ENCODE measurements around the gene CCDC57. TPM values are rescaled to one million over a fixed set of nuclear protein-coding genes. Genes with fewer than 3 reads are reported as not detected.

Gene CCDC57
- total RNA-seq, 4 donors from 2014 or later = 7.9 to 22.1 (median 9.8) TPM

- peaks cover 0 to 7% (median 2%) of the 10 kb centered on the region in 3 donors for H3K4me1 ChIP-seq
- no peak overlapping the region for H3K27ac ChIP-seq
- no peaks in the 10 kb centered on the region for H3K27me3 ChIP-seq
- H3K36me3 ChIP-seq = peaks cover 0 to 20% (median 0%) of the 10 kb centered on the region in 3 donors
- no peak for DNase-seq
- no peak for TF ChIP-seq CTCF (IDR thresholded peaks at IDR 0.05)
- TF ChIP-seq POLR2A (IDR thresholded peaks at IDR 0.05) = no peak
- no peaks in the 10 kb centered on the region for H3K9me3 ChIP-seq
- intact Hi-C loops (cut with DNase I) = no loop called here
- H3K4me3 ChIP-seq = no peak overlapping the region
- 92% methylated on average over 4 of the region's 9 CpGs; no CpG with 5 or more reads in 1 of the 2 donors for WGBS, 2 donors
Measured at GRCh38 chr17:82114872-82115271, 97.8 kb downstream of the CCDC57 start.

- H3K9me3 ChIP-seq = no peaks in the 10 kb centered on the region
- no peak for TF ChIP-seq POLR2A (IDR thresholded peaks at IDR 0.05)
- TF ChIP-seq CTCF (IDR thresholded peaks at IDR 0.05) = no peak
- H3K4me3 ChIP-seq = no peak overlapping the region
- 78 to 88% methylated on average over 6 to 9 of the region's 10 CpGs for WGBS, 2 donors
- H3K27me3 ChIP-seq = no peaks in the 10 kb centered on the region
- no peak for DNase-seq
- peaks cover 0 to 12% (median 2%) of the 10 kb centered on the region in 3 donors for H3K4me1 ChIP-seq
- H3K36me3 ChIP-seq = peaks cover 0 to 20% (median 0%) of the 10 kb centered on the region in 3 donors
- H3K27ac ChIP-seq = no peak overlapping the region
- intact Hi-C loops (cut with DNase I) = no loop called here
Measured at GRCh38 chr17:82114447-82114846, 98.2 kb downstream of the CCDC57 start.

GRCh38 chr17:82113941-82114340 is 98.7 kb downstream of the CCDC57 start:
- WGBS, 2 donors = 87 to 89% methylated on average over 7 to 10 of the region's 13 CpGs
- H3K4me3 ChIP-seq = no peak overlapping the region
- H3K4me1 ChIP-seq = peaks cover 0 to 17% (median 2%) of the 10 kb centered on the region in 3 donors
- TF ChIP-seq CTCF (IDR thresholded peaks at IDR 0.05) (no peak), POLR2A (IDR thresholded peaks at IDR 0.05) (no peak)
- H3K27ac ChIP-seq = no peak overlapping the region
- intact Hi-C loops (cut with DNase I) = no loop called here
- no peaks in the 10 kb centered on the region for H3K9me3 ChIP-seq
- H3K36me3 ChIP-seq = peaks cover 0 to 20% (median 0%) of the 10 kb centered on the region in 3 donors
- no peaks in the 10 kb centered on the region for H3K27me3 ChIP-seq
- DNase-seq = no peak

GRCh38 chr17:82113422-82113821 is 99.2 kb downstream of the CCDC57 start:
- Histone ChIP-seq H3K4me3 (no peak overlapping the region), H3K4me1 (peaks cover 0 to 22% (median 2%) of the 10 kb centered on the region in 3 donors), H3K27ac (no peak overlapping the region), H3K27me3 (no peaks in the 10 kb centered on the region), H3K9me3 (no peaks in the 10 kb centered on the region), H3K36me3 (peaks cover 0 to 20% (median 0%) of the 10 kb centered on the region in 3 donors)
- WGBS, 2 donors = 89% methylated on average over 3 to 9 of the region's 9 CpGs
- no peak for DNase-seq
- intact Hi-C loops (cut with DNase I) = no loop called here
- TF ChIP-seq CTCF (IDR thresholded peaks at IDR 0.05) (no peak), POLR2A (IDR thresholded peaks at IDR 0.05) (no peak)

GRCh38 chr17:82112914-82113311 is 99.7 kb downstream of the CCDC57 start:
- Histone ChIP-seq H3K9me3 (no peaks in the 10 kb centered on the region), H3K27ac (no peak overlapping the region), H3K4me1 (peaks cover 0 to 26% (median 2%) of the 10 kb centered on the region in 3 donors), H3K36me3 (peaks cover 0 to 20% (median 0%) of the 10 kb centered on the region in 3 donors), H3K4me3 (no peak overlapping the region), H3K27me3 (no peaks in the 10 kb centered on the region)
- intact Hi-C loops (cut with DNase I) = no loop called here
- TF ChIP-seq POLR2A (IDR thresholded peaks at IDR 0.05) (no peak), CTCF (IDR thresholded peaks at IDR 0.05) (no peak)
- DNase-seq = no peak
- 77 to 87% methylated on average over 6 of the region's 6 CpGs for WGBS, 2 donors

All from esophagus squamous epithelium (tissue), 5 donors.